BJ (cell line): ENCODE results near the gene MMP23B. TPM values are rescaled to one million over a fixed set of nuclear protein-coding genes. Genes with fewer than 3 reads are reported as not detected.
"Not testable (repeated sequence)": the region's sequence is repeated elsewhere in the genome, so short reads cannot be mapped to it uniquely, and the experiment has no call there.

Experiments used
- CTCF ChIA-PET: fragments of 350-600 bp; formaldehyde crosslinking; extraction: SDS; loops from one replicate; lab custom pipeline; 2021; ENCODE audit warnings: antibody characterized with exemption, inconsistent platforms; lab: Yijun Ruan, JAX
- POLR2A ChIA-PET: fragments of 300-600 bp; sonication (Branson Sonifier 250); formaldehyde crosslinking; extraction: SDS; loops from one replicate; lab custom pipeline; 2021; ENCODE audit warnings: antibody characterized with exemption; lab: Charles Lee
- DNase-seq: peaks from one replicate; pipeline ENCODE4 v3.0.0-alpha.2; 2011; ENCODE audit warnings: low read depth
- H3K27me3 ChIP-seq: 2 replicates; pipeline ENCODE4 v1.6.0; 2011; ENCODE audit warnings: low read length; ENCODE audit not compliant: control insufficient read depth, insufficient read depth
- H3K36me3 ChIP-seq: 2 replicates; pipeline ENCODE4 v1.5.1; 2011; ENCODE audit warnings: low read length; ENCODE audit not compliant: control insufficient read depth, insufficient read depth
- H3K4me3 ChIP-seq: 2 replicates; pipeline ENCODE4 v1.5.1; 2011; ENCODE audit warnings: low read depth, mild to moderate bottlenecking, control low read depth, low read length
- polyA plus RNA-seq: library from polyadenylated mRNA; depleted of rRNA; stranded (reverse); fragments of >200 nt; gene quantifications from 2 replicates; pipeline ENCODE4 v1.2.3, GENCODE V29; 2011
- TF ChIP-seq, protein P1 (sequence below): IDR thresholded peaks from 2 replicates; pipeline ENCODE4 v1.5.1; 2011; ENCODE audit warnings: low read depth, mild to moderate bottlenecking, control low read depth, inconsistent platforms, low read length, moderate library complexity; ENCODE audit not compliant: insufficient read depth

The MMP23B gene
- polyA plus RNA-seq, 1 experiment = 5.7 TPM

- H3K4me3 ChIP-seq, DNase-seq, H3K36me3 ChIP-seq, H3K27me3 ChIP-seq, POLR2A ChIA-PET, CTCF ChIA-PET: not testable (repeated sequence)
These were observed 7.4 kb downstream of the MMP23B start for GRCh38 chr1:1639368-1639767.

DNA sequence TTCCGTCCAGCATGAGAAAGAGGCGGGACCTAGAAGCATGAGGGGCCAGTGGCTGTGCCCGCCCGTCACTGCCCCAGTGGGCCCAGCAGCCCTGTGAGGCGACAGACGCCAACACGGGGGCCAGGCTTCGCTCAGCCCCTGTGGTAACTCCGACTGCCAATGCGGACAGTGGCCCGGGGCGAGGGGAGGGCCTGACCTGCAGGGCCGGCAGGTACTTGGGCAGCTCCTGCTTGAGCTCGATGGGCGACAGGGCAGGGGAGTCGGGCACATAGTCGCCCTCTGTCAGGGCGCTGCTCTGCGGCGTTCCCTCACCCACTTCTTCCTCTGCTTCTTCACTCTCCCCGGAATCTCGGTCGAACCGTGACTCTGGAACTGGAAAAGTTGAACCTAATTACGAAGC lies 8.1 kb downstream of the MMP23B start:
- H3K27me3 ChIP-seq, DNase-seq, H3K4me3 ChIP-seq, CTCF ChIA-PET, POLR2A ChIA-PET, H3K36me3 ChIP-seq: not testable (repeated sequence)

GRCh38 chr1:1640711-1641461 lies 8.9 kb downstream of the MMP23B start:
- POLR2A ChIA-PET, H3K27me3 ChIP-seq, CTCF ChIA-PET, DNase-seq, H3K36me3 ChIP-seq, H3K4me3 ChIP-seq: not testable (repeated sequence)

DNA sequence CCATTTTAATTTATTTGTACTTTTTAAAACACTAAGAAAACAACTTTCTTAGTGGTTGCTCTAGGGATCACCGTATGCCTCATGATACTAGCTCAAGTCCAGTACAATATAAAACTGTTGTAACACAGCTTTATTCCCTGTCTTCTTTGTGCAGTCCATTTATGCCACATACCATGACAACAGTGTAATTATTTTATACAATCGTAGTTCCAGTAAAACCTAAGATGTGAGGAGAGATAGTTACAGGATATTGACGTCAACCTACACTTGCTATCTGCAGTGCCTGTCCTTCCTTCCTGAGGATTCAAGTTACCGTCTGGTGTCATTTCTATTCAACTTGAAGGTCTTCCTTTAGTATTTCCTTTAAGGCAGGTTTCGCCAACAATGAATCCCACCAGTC lies 14.4 kb downstream of the MMP23B start:
- POLR2A ChIA-PET, DNase-seq, H3K36me3 ChIP-seq, H3K4me3 ChIP-seq, H3K27me3 ChIP-seq: not testable (repeated sequence)
- CTCF ChIA-PET = interaction anchor here (1.4 kb wide), 1 partner anchor 262 kb away, joined by 5 read pairs; no protein-coding TSS in a partner anchor

GRCh38 chr1:1647567-1648241 lies 15.7 kb downstream of the MMP23B start:
- peaks cover 12% of the 10 kb centered on the region for H3K36me3 ChIP-seq
- H3K27me3 ChIP-seq, POLR2A ChIA-PET, DNase-seq, H3K4me3 ChIP-seq, CTCF ChIA-PET: not testable (repeated sequence)

DNA sequence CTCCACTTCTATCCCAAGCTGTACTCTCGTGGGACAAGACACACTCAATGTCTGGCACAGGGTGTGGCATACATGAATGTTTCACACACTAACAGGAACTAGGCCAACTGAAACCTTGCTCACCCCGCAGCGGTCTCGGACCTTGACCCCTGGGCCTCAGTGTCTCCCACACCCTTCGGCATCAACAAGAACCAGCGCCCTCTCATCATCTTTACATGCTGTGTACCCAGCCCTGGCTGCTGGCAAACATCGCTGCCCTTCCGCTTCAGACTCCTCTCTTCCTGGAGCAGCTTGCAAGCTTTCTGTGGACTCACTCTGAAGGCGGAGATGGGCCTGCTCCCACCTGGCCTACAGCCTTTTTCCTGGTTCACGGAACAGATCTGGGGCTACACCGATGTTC lies 16.3 kb downstream of the MMP23B start:
- H3K27me3 ChIP-seq, DNase-seq, H3K4me3 ChIP-seq, CTCF ChIA-PET, POLR2A ChIA-PET: not testable (repeated sequence)
- H3K36me3 ChIP-seq = peaks cover 12% of the 10 kb centered on the region

GRCh38 chr1:1658583-1659549 lies 26.9 kb downstream of the MMP23B start, which contains the start of gene CDK11B:
Gene CDK11B (minus strand): TSS chr1:1659004. CDS start chr1:1657485, 1,519 bp downstream.
- POLR2A ChIA-PET, H3K36me3 ChIP-seq, H3K27me3 ChIP-seq, CTCF ChIA-PET: not testable (repeated sequence)
- peak; percentile 94 for DNase-seq
- TF ChIP-seq, protein P1, sequence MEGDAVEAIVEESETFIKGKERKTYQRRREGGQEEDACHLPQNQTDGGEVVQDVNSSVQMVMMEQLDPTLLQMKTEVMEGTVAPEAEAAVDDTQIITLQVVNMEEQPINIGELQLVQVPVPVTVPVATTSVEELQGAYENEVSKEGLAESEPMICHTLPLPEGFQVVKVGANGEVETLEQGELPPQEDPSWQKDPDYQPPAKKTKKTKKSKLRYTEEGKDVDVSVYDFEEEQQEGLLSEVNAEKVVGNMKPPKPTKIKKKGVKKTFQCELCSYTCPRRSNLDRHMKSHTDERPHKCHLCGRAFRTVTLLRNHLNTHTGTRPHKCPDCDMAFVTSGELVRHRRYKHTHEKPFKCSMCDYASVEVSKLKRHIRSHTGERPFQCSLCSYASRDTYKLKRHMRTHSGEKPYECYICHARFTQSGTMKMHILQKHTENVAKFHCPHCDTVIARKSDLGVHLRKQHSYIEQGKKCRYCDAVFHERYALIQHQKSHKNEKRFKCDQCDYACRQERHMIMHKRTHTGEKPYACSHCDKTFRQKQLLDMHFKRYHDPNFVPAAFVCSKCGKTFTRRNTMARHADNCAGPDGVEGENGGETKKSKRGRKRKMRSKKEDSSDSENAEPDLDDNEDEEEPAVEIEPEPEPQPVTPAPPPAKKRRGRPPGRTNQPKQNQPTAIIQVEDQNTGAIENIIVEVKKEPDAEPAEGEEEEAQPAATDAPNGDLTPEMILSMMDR = peak; percentile 21
- peak within 1 kb of the TSS; percentile 48 for H3K4me3 ChIP-seq

DNA sequence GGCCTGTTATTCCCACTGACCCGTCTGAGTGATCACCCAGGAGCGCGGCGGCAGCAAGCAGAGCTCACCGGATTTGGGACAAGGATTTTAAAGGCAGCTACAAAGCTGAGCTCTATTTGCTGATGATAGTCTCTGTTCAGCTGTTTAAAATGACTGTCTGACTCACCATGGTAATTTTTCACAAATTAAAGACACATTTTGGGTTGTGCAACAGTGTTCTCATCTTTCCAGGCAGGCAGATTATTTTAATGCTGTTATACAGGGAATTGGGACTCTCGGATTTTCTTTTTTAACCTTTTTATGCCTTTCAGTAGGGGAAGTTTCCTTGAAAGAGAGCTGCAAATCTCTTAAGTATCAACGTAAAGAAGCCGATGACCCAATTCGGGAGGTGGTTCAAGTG lies 30.4 kb downstream of the MMP23B start:
- H3K27me3 ChIP-seq, CTCF ChIA-PET, H3K4me3 ChIP-seq, POLR2A ChIA-PET, DNase-seq: not testable (repeated sequence)
- peaks cover 19% of the 10 kb centered on the region for H3K36me3 ChIP-seq

DNA sequence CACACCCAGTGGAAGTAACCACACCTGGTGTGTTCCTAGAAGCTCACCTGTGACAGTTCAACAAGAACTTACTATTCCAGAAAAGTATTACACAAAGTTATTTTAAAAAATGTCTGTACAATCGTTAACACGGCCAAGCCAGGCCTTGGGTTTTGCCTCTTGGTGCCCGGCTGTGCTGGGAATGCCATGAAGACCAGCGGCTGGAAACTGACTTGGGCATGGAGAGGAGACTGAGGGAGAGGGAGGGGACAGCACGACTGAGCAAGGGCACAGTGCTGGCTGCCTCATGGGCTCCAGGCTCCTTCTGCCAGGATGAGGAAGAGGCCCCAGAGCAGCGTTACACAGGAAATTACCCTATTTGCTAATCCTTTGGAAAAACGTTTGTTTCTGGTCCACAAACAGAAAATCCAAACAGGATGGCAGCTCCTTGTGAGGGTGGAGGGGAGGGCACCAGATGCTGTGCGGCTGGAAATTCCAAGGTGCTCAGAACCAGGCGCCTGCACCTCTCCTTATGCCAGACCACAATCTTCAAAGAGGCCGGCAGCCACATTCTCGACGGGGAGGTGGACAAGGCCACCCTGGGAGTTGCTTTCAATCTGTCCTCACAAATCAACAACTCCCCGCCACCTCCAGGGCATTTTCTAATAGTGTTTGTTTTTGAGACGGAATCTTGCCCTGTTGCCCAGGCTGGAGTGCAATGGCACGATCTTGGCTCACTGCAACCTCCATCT lies 31.0 kb downstream of the MMP23B start:
- CTCF ChIA-PET = not testable (repeated sequence)

GRCh38 chr1:1664318-1664717 lies 32.3 kb downstream of the MMP23B start:
- POLR2A ChIA-PET, H3K4me3 ChIP-seq, DNase-seq, H3K27me3 ChIP-seq: not testable (repeated sequence)
- CTCF ChIA-PET = interaction anchor here (1.0 kb wide), 1 partner anchor 23 kb away, joined by 3 read pairs; no protein-coding TSS in a partner anchor
- H3K36me3 ChIP-seq = peaks cover 19% of the 10 kb centered on the region

More for the DNA sequence above, 31.0 kb downstream of the MMP23B start:
- H3K4me3 ChIP-seq, POLR2A ChIA-PET, DNase-seq, H3K27me3 ChIP-seq: not testable (repeated sequence)
- peaks cover 19% of the 10 kb centered on the region for H3K36me3 ChIP-seq
